SK-N-SH treated with all-trans-retinoic acid at 6 μM for 48 hours (cell line): ENCODE data around the gene TGM1.

Source experiments
- ATAC-seq: fragments of 200-7000 bp; cut with Tn5 transposase; 3 replicates; pipeline ENCODE4 v1.9.1; 2020; ENCODE audit warnings: mild to moderate bottlenecking, moderate library complexity
- BACH2 ChIP-seq: fragments of 250-450 bp; sonication (Bioruptor Pico); IDR thresholded peaks from 2 replicates; pipeline ENCODE4 v1.9.0; 2021; ENCODE audit warnings: mild to moderate bottlenecking, borderline replicate concordance
- CREB5 ChIP-seq: fragments of 250-450 bp; sonication (Bioruptor Pico); IDR thresholded peaks from 2 replicates; pipeline ENCODE4 v1.5.1; 2020; ENCODE audit warnings: low read depth, mild to moderate bottlenecking, moderate library complexity
- CSRNP3 ChIP-seq: fragments of 250-450 bp; sonication (Bioruptor Pico); IDR thresholded peaks from 2 replicates; pipeline ENCODE4 v1.5.1; 2021; ENCODE audit warnings: mild to moderate bottlenecking, moderate library complexity
- ESRRG ChIP-seq: fragments of 250-450 bp; sonication (Bioruptor Pico); IDR thresholded peaks from 2 replicates; pipeline ENCODE4 v1.6.1; 2021; ENCODE audit warnings: mild to moderate bottlenecking
- GLIS3 ChIP-seq: fragments of 250-450 bp; sonication (Bioruptor Pico); IDR thresholded peaks from 2 replicates; pipeline ENCODE4 v1.5.0; 2020; ENCODE audit warnings: mild to moderate bottlenecking, moderate library complexity
- ISL1 ChIP-seq: fragments of 250-450 bp; sonication (Bioruptor Pico); IDR thresholded peaks from 2 replicates; pipeline ENCODE4 v2.1.2; 2022; ENCODE audit warnings: mild to moderate bottlenecking, moderate library complexity
- PATZ1 ChIP-seq: fragments of 250-450 bp; sonication (Bioruptor Pico); IDR thresholded peaks from 2 replicates; pipeline ENCODE4 v1.8.0; 2020; ENCODE audit warnings: mild to moderate bottlenecking, moderate library complexity, borderline replicate concordance
- POU6F1 ChIP-seq: fragments of 250-450 bp; sonication (Bioruptor Pico); IDR thresholded peaks from 2 replicates; pipeline ENCODE4 v1.8.0; 2021; ENCODE audit warnings: low read depth, mild to moderate bottlenecking, moderate library complexity, borderline replicate concordance
- RARB ChIP-seq: fragments of 250-450 bp; sonication (Bioruptor Pico); IDR thresholded peaks from 2 replicates; pipeline ENCODE4 v1.8.0; 2021; ENCODE audit warnings: mild to moderate bottlenecking, moderate library complexity
- SNAI2 ChIP-seq: fragments of 250-450 bp; sonication (Bioruptor Pico); IDR thresholded peaks from 2 replicates; pipeline ENCODE4 v1.5.0; 2020; ENCODE audit warnings: mild to moderate bottlenecking, moderate library complexity
- TCF4 ChIP-seq: fragments of 250-450 bp; sonication (Bioruptor Pico); IDR thresholded peaks from 2 replicates; pipeline ENCODE4 v1.8.0; 2021; ENCODE audit warnings: mild to moderate bottlenecking, moderate library complexity, borderline replicate concordance
- ZFP3 ChIP-seq: fragments of 250-450 bp; sonication (Bioruptor Pico); IDR thresholded peaks from 2 replicates; pipeline ENCODE4 v1.5.0; 2020; ENCODE audit warnings: mild to moderate bottlenecking, moderate library complexity
- ZFP30 ChIP-seq: fragments of 450-650 bp; formaldehyde crosslinking; IDR thresholded peaks from 2 replicates; pipeline ENCODE4 v1.5.0; 2022; ENCODE audit warnings: mild to moderate bottlenecking, moderate library complexity
- ZNF565 ChIP-seq: fragments of 450-650 bp; formaldehyde crosslinking; conservative IDR thresholded peaks from 2 replicates; pipeline ENCODE4 v1.5.0; 2020; ENCODE audit warnings: low read depth, mild to moderate bottlenecking, moderate library complexity
- ZNF70 ChIP-seq: fragments of 450-650 bp; formaldehyde crosslinking; IDR thresholded peaks from 2 replicates; pipeline ENCODE4 v1.5.0; 2020; ENCODE audit warnings: mild to moderate bottlenecking, moderate library complexity
- ZNF8 ChIP-seq: fragments of 450-650 bp; formaldehyde crosslinking; IDR thresholded peaks from 2 replicates; pipeline ENCODE4 v1.5.0; 2020; ENCODE audit warnings: mild to moderate bottlenecking, moderate library complexity

Gene TGM1

GRCh38 chr14:24237463-24237955 lies 25.5 kb downstream of the TGM1 start:
- ATAC-seq = no peak
- TF ChIP-seq ESRRG (CRISPR knock-in tag) (no peak), SNAI2 (no peak), ZNF8 (CRISPR knock-in tag) (no peak), CREB5 (no peak), ZNF565 (CRISPR knock-in tag) (no peak)

GRCh38 chr14:24236689-24237462 lies 26.1 kb downstream of the TGM1 start:
- ATAC-seq = no peak
- TF ChIP-seq ZNF70 (CRISPR knock-in tag) = no peak
- no peak for TF ChIP-seq ZFP3 (CRISPR knock-in tag)
- no peak for TF ChIP-seq BACH2 (CRISPR knock-in tag)
- no peak for TF ChIP-seq ZNF8 (CRISPR knock-in tag)
- TF ChIP-seq PATZ1 (CRISPR knock-in tag) = no peak

GRCh38 chr14:24235804-24236688 lies 26.9 kb downstream of the TGM1 start:
- no peak for ATAC-seq
- no peak for TF ChIP-seq ZFP30 (CRISPR knock-in tag)
- TF ChIP-seq BACH2 (CRISPR knock-in tag) = no peak
- no peak for TF ChIP-seq ISL1 (CRISPR knock-in tag)
- no peak for TF ChIP-seq CSRNP3 (CRISPR knock-in tag)
- TF ChIP-seq RARB (CRISPR knock-in tag) = no peak
- no peak for TF ChIP-seq GLIS3 (CRISPR knock-in tag)
- TF ChIP-seq TCF4 (CRISPR knock-in tag) = no peak
- TF ChIP-seq ZNF565 (CRISPR knock-in tag) = no peak

GRCh38 chr14:24234095-24235005 lies 28.6 kb downstream of the TGM1 start:
- TF ChIP-seq CSRNP3 (CRISPR knock-in tag) = no peak
- TF ChIP-seq POU6F1 = no peak
- ATAC-seq = no peak
